DND-41 (cell line): ENCODE results near the gene CACNA1D.

ENCODE experiments used
- ATAC-seq: fragments of 200-7000 bp; cut with Tn5 transposase; 3 replicates; pipeline ENCODE4 v1.9.1; 2021; ENCODE audit warnings: low read depth; ENCODE audit not compliant: insufficient read depth
- DNase-seq: peaks from one replicate; pipeline ENCODE4 v3.0.0-alpha.2; 2020
- H2AFZ ChIP-seq: 2 replicates; pipeline ENCODE4 v1.6.0; 2012; ENCODE audit warnings: low read depth, low read length
- H3K27ac ChIP-seq: 2 replicates; pipeline ENCODE4 v1.5.1; 2012; ENCODE audit warnings: low read length, inconsistent platforms
- H3K27me3 ChIP-seq: fragments of 200-600 bp; sonication (generic); 2 replicates; pipeline ENCODE4 v1.6.0; 2012; ENCODE audit warnings: low read length, mild to moderate bottlenecking, inconsistent platforms; ENCODE audit not compliant: insufficient read depth, poor library complexity
- H3K36me3 ChIP-seq: 2 replicates; pipeline ENCODE4 v1.5.1; 2012; ENCODE audit warnings: low read length, inconsistent platforms; ENCODE audit not compliant: insufficient read depth
- H3K4me1 ChIP-seq: 2 replicates; pipeline ENCODE4 v1.5.1; 2012; ENCODE audit warnings: mild to moderate bottlenecking, low read length; ENCODE audit not compliant: insufficient read depth
- H3K4me2 ChIP-seq: 2 replicates; pipeline ENCODE4 v1.6.0; 2012; ENCODE audit warnings: mild to moderate bottlenecking, moderate library complexity, low read length, inconsistent platforms; ENCODE audit not compliant: insufficient read depth
- H3K4me3 ChIP-seq, 2 experiments: fragments of 200-600 bp in 1 of 2; shearing (Covaris generic) in 1 of 2; 2 replicates each; pipeline ENCODE4 v1.5.1; 2012 to 2016; ENCODE audit warnings: inconsistent platforms in 2 of 2, low read length in 2 of 2, mild to moderate bottlenecking in 2 of 2, low read depth in 1 of 2, moderate library complexity in 1 of 2
- H3K79me2 ChIP-seq: 2 replicates; pipeline ENCODE4 v1.6.0; 2012; ENCODE audit warnings: low read length, inconsistent platforms; ENCODE audit not compliant: insufficient read depth
- H3K9ac ChIP-seq: 2 replicates; pipeline ENCODE4 v1.6.0; 2012; ENCODE audit warnings: low read depth, mild to moderate bottlenecking, inconsistent platforms, low read length, moderate library complexity
- H3K9me3 ChIP-seq: 2 replicates; pipeline ENCODE4 v1.5.1; 2012; ENCODE audit warnings: low read length, moderate library complexity, mild to moderate bottlenecking, inconsistent platforms; ENCODE audit not compliant: insufficient read depth, severe bottlenecking
- H4K20me1 ChIP-seq: 2 replicates; pipeline ENCODE4 v1.6.0; 2012; ENCODE audit warnings: low read length; ENCODE audit not compliant: insufficient read depth
- EZH2 ChIP-seq: IDR thresholded peaks from 3 replicates; pipeline ENCODE4 v1.6.1; 2012; ENCODE audit warnings: borderline replicate concordance, low read depth, mild to moderate bottlenecking, moderate library complexity, low read length, inconsistent platforms; ENCODE audit not compliant: severe bottlenecking
- TF ChIP-seq, protein P1 (sequence below): IDR thresholded peaks from 2 replicates; pipeline ENCODE4 v1.5.1; 2012; ENCODE audit warnings: borderline replicate concordance, low read length, moderate library complexity, mild to moderate bottlenecking; ENCODE audit not compliant: poor library complexity, severe bottlenecking; ENCODE audit errors: extremely low read depth

CACNA1D gene

DNA sequence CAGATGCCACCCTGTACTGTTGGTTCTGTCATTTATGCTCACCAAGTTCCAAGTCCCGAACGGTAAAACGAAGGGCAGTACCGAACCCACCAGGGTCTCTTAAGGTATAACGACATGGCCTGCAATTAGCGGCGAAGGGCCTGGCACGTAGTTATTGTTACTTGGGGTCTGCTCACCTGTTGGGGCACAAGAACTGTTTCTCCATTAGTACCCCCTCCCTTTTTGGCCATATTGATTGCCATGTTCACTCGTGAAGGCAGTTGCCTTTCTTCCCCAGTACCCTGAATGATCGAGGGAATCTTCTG is 352.4 kb downstream of the CACNA1D start:
- TF ChIP-seq, protein P1, sequence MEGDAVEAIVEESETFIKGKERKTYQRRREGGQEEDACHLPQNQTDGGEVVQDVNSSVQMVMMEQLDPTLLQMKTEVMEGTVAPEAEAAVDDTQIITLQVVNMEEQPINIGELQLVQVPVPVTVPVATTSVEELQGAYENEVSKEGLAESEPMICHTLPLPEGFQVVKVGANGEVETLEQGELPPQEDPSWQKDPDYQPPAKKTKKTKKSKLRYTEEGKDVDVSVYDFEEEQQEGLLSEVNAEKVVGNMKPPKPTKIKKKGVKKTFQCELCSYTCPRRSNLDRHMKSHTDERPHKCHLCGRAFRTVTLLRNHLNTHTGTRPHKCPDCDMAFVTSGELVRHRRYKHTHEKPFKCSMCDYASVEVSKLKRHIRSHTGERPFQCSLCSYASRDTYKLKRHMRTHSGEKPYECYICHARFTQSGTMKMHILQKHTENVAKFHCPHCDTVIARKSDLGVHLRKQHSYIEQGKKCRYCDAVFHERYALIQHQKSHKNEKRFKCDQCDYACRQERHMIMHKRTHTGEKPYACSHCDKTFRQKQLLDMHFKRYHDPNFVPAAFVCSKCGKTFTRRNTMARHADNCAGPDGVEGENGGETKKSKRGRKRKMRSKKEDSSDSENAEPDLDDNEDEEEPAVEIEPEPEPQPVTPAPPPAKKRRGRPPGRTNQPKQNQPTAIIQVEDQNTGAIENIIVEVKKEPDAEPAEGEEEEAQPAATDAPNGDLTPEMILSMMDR: no peak
- no peak for TF ChIP-seq EZH2
- Histone ChIP-seq H3K79me2 (no peaks in the 10 kb centered on the region), H3K4me2 (no peak overlapping the region), H3K36me3 (no peaks in the 10 kb centered on the region), H3K27ac (no peak overlapping the region), H3K4me3 (no peak overlapping the region), H3K27me3 (no peaks in the 10 kb centered on the region), H4K20me1 (no peaks in the 10 kb centered on the region), H3K9me3 (no peaks in the 10 kb centered on the region), H2AFZ (no peak overlapping the region), H3K4me1 (no peaks in the 10 kb centered on the region), H3K9ac (no peak overlapping the region)
- no peak for DNase-seq
- ATAC-seq: no peak

DNA sequence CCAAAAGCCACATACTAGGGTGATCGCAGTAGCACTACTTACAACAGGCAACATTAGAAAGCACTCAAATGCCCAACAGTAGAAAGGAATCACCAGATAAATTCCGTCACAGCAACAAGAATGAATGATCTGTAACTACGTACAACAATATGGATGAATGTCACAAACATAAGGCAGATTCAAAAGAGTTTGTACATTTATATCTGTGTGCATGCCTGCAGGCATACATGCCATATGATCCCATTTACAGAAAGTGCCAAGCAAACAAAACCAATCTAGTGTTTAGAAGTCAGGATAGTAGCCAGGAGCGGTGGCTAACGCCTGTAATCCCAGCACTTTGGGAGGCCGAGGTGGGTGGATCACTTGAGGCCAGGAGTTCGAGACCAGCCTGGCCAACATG is 355.5 kb downstream of the CACNA1D start:
- Histone ChIP-seq H3K36me3 (no peaks in the 10 kb centered on the region), H2AFZ (no peak overlapping the region), H4K20me1 (no peaks in the 10 kb centered on the region), H3K4me1 (no peaks in the 10 kb centered on the region), H3K9me3 (no peaks in the 10 kb centered on the region), H3K4me3 (no peak overlapping the region), H3K27me3 (no peaks in the 10 kb centered on the region), H3K4me2 (no peak overlapping the region), H3K79me2 (no peaks in the 10 kb centered on the region), H3K9ac (no peak overlapping the region), H3K27ac (no peak overlapping the region)
- DNase-seq: no peak
- no peak for ATAC-seq
- TF ChIP-seq EZH2: no peak
- TF ChIP-seq, protein P1: no peak

DNA sequence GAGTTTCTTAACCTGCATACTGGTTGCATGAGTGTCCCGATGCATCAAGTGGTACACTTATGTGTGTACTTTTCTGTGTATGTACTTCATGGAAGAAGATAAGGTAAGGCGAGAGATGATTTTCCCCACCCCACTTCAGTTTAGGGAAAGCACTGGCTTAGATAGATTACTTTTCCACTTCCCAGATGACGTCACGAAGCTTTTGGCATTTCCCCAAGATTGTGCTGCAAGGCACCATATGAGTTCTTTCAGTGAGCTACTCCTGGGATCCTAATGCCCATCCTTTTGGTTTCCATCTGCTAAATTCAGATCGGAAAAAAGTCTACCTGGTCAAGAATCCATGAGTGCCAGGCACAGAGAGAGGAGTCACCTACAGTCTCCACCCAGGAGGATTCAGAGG is 356.5 kb downstream of the CACNA1D start:
- H3K9ac ChIP-seq: no peak overlapping the region
- H3K27ac ChIP-seq: no peak overlapping the region
- TF ChIP-seq EZH2: no peak
- TF ChIP-seq, protein P1: no peak
- H2AFZ ChIP-seq: no peak overlapping the region
- H3K4me3 ChIP-seq: no peak overlapping the region
- H3K4me2 ChIP-seq: no peak overlapping the region
- H3K4me1 ChIP-seq: no peaks in the 10 kb centered on the region
- no peaks in the 10 kb centered on the region for H3K79me2 ChIP-seq
- no peaks in the 10 kb centered on the region for H3K27me3 ChIP-seq
- ATAC-seq: no peak
- no peaks in the 10 kb centered on the region for H3K9me3 ChIP-seq
- no peaks in the 10 kb centered on the region for H3K36me3 ChIP-seq
- H4K20me1 ChIP-seq: no peaks in the 10 kb centered on the region
- DNase-seq: no peak

DNA sequence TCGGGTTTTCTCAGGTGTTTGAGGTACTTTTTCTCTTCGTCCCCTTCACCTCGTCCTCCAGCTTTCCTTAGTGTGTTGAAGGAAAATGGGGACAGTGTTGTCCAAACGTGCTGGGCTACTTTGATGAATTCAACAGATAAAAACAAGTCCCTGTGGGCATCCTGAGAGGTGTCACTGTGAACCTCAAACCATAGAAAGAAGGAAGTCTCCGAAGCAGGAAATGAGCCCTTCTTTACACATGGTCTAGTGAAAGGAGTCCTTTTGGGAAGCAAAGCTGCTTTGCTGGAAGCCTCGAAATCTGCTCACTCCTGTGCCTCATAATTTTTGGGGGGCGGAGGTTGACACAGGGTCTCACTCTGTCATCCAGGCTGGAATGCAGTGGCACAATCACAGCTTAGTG is 362.6 kb downstream of the CACNA1D start:
- Histone ChIP-seq H4K20me1 (no peaks in the 10 kb centered on the region), H3K79me2 (no peaks in the 10 kb centered on the region), H3K9me3 (no peaks in the 10 kb centered on the region), H3K27ac (no peak overlapping the region), H3K27me3 (no peaks in the 10 kb centered on the region), H3K36me3 (no peaks in the 10 kb centered on the region), H3K4me1 (no peaks in the 10 kb centered on the region), H3K4me3 (no peak overlapping the region), H3K4me2 (no peak overlapping the region), H2AFZ (no peak overlapping the region), H3K9ac (no peak overlapping the region)
- TF ChIP-seq, protein P1: no peak
- TF ChIP-seq EZH2: no peak
- DNase-seq (no peak), ATAC-seq (no peak)
